HG03175 (cell line): ENCODE results near the gene CRCP.
"Not testable (repeated sequence)": the region's sequence is repeated elsewhere in the genome, so short reads cannot be mapped to it uniquely, and the experiment has no call there.

ENCODE experiments used
- ATAC-seq: cut with Tn5 transposase; IDR thresholded peaks from one replicate; pipeline ENCODE4 v1.9.1; 2021; ENCODE audit warnings: mild to moderate bottlenecking, moderate library complexity; ENCODE audit not compliant: unreplicated experiment

Gene CRCP

DNA sequence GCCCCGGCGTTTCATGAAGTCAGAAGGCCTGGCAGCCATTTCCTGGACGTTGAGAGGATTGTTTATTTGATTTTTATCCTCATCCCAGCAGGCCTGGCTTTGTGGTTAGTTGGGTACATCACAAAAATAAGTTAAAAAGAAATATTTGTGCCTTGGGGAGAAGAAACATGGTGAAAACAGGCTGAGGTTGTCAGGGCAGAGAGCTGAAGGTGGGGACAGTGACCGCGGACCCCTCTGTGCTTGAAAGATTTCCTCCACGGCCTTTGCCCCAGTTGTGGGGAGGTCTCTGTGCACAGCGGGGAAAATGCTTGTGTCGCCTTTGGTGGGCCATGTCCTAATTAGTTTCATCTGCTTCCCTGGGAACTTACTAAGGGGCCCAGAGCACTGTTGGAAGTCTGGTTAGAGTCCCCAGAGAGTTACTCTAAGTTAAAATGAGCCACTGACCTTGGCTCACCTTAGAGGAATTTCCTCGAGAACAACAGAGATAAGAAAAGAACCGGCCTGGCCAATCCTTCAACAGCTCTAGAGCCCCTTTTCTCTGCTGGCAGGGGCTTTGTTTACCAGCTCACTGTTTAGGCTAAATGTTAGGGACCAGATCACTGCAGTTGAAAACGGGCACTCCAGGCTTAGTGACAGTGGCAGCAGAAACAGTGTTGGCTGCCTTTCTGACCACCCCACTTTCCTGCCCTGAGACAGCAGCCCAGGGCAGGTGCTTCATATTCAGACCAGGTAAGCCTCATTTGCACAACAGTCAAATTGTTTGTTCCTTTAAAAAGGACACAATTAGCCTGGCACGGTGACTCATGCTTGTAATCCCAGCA lies 37.9 kb downstream of the CRCP start:
- no peak for ATAC-seq

GRCh38 chr7:66153691-66154090 lies 39.0 kb downstream of the CRCP start:
- no peak for ATAC-seq

GRCh38 chr7:66156035-66156434 lies 41.4 kb downstream of the CRCP start:
- not testable (repeated sequence) for ATAC-seq

- no peak for ATAC-seq
These were observed 42.4 kb downstream of the CRCP start for GRCh38 chr7:66157060-66157459.

DNA sequence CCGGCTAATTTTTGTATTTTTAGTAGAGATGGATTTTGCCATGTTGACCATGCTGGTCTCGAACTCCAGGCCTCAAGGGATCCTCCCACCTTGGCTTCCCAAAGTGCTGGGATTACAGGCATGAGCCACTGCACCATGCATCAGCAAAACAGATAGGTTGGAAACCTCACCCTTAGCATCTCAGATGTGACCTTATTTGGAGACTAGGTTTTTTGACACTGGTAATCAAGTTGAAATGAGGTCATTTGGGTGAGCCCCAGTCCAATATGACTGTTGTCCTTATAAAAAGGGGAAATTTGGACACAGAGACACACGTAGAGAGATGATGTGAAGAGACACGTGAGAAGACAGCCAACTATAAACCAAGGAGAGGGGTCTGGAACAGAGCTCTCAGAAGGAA lies 48.0 kb downstream of the CRCP start:
- ATAC-seq: no peak

GRCh38 chr7:66163186-66163610 lies 48.6 kb downstream of the CRCP start:
- no peak for ATAC-seq

DNA sequence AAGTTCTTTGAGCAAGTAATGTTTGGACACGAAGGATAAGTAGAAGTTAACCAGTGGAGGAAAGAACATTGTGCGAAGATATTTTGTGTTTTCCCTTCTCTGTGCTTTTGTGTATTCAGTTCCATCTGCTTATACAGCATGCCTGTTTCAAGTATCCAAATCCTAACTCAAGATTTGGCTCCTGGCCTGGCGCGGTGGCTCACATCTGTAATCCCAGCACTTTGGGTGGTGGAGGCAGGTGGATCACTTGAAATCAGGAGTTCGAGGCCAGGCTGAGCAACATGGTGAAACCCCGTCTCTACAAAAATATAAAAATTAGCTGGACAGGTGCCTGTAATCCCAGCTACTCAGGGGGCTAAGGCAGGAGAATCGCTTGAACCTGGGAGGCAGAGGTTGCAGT lies 49.7 kb downstream of the CRCP start:
- ATAC-seq: no peak

- ATAC-seq: no peak
These were observed 53.2 kb downstream of the CRCP start for GRCh38 chr7:66167773-66168387.

- no peak for ATAC-seq
These were observed 55.0 kb downstream of the CRCP start for GRCh38 chr7:66169616-66170015.

GRCh38 chr7:66170309-66171231 lies 55.9 kb downstream of the CRCP start:
- no peak for ATAC-seq

- ATAC-seq: not testable (repeated sequence)
These were observed 58.1 kb downstream of the CRCP start for GRCh38 chr7:66172536-66173401.

DNA sequence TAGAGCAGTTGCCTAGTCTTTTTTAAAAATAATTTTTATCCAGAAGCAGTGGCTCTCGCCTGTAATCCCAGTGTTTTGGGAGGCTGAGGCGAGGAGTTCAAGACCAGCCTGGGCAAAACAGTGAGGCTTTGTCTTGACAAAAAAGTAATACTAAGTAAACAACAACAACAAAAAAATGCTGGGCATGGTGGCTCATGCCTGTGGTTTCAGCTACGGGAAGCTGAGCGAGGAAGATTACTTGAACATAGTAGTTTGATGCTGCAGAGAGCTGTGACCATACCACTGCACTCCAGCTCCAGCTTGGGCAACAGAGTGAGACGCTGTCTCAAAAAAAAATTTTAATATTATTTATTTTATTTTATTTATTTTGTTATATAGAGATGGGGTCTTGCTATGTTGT lies 59.2 kb downstream of the CRCP start:
- ATAC-seq: no peak

DNA sequence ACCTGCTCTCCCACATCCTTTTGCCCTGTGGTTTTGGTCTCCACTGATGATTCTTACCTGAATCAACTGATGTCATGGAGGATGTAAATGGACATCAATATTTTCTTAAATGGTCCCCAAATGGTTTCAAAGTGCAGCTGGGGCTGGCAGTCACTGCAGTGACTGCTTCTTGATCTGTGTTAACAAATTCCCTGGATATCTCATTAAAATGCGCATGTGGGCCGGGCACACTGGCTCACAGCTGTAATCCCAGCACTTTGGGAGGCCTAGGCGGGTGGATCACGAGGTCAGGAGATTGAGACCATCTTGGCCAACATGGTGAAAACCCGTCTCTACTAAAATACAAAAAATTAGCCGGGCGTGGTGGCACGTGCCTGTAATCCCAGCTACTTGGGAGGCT lies 60.4 kb downstream of the CRCP start:
- not testable (repeated sequence) for ATAC-seq

GRCh38 chr7:66176914-66177313 lies 62.3 kb downstream of the CRCP start:
- no peak for ATAC-seq

GRCh38 chr7:66178258-66178657 lies 63.6 kb downstream of the CRCP start:
- no peak for ATAC-seq

- no peak for ATAC-seq
These were observed 66.7 kb downstream of the CRCP start for GRCh38 chr7:66181329-66181728.

DNA sequence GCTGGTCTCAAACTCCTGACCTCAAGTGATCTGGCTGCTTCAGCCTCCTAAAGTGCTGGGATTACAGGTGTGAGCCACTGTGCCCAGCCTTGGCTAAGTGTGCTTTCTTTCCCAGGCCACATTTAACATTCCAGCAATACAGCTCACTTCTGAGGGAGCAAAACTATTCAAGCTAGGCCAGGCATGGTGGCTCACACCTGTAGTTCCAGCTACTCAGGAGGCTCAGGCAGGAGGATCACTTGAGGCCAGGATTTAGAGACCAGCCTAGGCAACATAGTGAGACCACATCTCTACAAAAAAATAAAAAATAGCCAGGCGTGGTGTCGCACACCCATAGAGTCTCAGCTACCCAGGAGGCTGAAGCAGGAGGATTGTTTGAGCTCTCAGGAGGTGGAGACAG lies 67.2 kb downstream of the CRCP start:
- ATAC-seq: no peak

DNA sequence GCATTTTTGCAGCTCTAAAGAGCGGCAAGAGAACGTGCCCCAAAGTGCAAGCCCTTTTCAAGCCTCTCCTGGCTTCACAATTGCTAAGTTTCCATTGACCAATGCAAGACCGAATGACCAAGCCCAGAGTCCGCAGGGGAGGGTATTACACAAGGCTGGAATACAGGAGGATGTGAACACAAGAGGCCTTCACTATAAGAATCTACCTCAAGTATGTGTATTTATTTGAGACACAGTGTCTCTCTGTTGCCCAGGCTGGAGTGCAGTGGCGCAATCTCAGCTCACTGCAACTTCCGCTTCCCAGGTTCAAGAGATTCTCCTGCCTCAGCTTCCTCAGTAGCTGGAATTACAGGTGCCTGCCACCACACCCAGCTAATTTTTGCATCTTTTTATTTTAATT lies 68.3 kb downstream of the CRCP start:
- ATAC-seq: no peak

- no peak for ATAC-seq
These were observed 69.1 kb downstream of the CRCP start for GRCh38 chr7:66183700-66184099.

DNA sequence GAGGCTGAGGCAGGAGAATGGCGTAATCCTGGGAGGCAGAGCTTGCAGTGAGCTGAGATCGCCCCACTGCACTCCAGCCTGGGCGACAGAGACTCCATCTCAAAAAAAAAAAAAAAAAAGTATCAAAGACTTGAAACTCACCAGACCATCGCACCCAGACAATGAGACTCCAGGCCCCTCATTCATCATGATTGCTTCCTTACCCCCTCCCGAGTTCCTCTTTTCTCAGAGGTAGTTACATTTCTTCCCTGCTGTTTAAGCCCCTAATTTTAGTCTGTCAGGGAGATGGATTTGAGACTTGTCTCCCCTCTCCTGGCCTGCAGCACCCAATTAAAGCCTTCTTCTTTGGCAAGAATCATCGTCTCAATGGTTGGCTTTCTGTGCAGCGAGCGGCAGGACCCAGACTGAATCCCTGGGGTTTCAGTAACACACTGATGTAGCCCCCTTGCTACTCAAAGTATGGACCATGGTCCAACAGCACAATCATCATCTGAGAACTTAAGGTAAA lies 71.1 kb downstream of the CRCP start:
- no peak for ATAC-seq
